ENCODE data around the gene AMMECR1L.

DNA sequence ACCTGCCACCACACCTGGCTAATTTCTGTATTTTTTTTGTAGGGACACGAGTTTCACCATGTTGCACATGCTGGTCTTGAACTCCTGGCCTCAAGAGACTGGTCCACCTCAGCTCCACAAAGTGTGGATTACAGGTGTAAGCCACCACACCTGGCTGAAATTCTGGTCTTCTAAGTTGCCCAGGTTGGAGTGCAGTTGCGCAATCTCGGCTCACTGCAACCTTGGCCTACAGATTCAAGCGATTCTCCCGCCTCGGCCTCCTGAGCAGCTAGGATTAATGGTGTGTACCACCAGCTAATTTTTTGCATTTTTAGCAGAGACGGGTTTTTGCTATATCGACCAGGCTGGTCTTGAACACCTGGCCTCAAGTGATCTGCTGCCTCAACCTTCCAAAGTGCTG is 33.4 kb downstream of the AMMECR1L start:
- no peak for TF ChIP-seq EZH2phosphoT487 (IDR thresholded peaks at IDR 0.05; ENCODE audit: borderline replicate concordance)
- TF ChIP-seq, protein P1, sequence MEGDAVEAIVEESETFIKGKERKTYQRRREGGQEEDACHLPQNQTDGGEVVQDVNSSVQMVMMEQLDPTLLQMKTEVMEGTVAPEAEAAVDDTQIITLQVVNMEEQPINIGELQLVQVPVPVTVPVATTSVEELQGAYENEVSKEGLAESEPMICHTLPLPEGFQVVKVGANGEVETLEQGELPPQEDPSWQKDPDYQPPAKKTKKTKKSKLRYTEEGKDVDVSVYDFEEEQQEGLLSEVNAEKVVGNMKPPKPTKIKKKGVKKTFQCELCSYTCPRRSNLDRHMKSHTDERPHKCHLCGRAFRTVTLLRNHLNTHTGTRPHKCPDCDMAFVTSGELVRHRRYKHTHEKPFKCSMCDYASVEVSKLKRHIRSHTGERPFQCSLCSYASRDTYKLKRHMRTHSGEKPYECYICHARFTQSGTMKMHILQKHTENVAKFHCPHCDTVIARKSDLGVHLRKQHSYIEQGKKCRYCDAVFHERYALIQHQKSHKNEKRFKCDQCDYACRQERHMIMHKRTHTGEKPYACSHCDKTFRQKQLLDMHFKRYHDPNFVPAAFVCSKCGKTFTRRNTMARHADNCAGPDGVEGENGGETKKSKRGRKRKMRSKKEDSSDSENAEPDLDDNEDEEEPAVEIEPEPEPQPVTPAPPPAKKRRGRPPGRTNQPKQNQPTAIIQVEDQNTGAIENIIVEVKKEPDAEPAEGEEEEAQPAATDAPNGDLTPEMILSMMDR (conservative IDR thresholded peaks at IDR 0.05; ENCODE audit: low read length): no peak
